H9 (cell line): Measurements from ENCODE around the gene FNIP1. TPM values are rescaled to one million over a fixed set of nuclear protein-coding genes. Genes with fewer than 3 reads are reported as not detected.

Source experiments
- DNase-seq: peaks from one replicate; pipeline ENCODE4 v3.0.0-alpha.2; 2017
- H2AFZ ChIP-seq: one replicate; pipeline ENCODE4 v1.6.1; 2013; ENCODE audit warnings: mild to moderate bottlenecking, low read length, control low read depth, moderate library complexity
- H2AK5ac ChIP-seq: 2 replicates; pipeline ENCODE4 v1.6.1; 2013; ENCODE audit warnings: low read length, control low read depth, mixed read lengths; ENCODE audit not compliant: insufficient read length
- H2BK120ac ChIP-seq: one replicate; pipeline ENCODE4 v1.6.1; 2013; ENCODE audit warnings: low read depth, mild to moderate bottlenecking, low read length, control low read depth, inconsistent platforms; ENCODE audit not compliant: poor library complexity, severe bottlenecking
- H2BK12ac ChIP-seq: 2 replicates; pipeline ENCODE4 v1.6.1; 2013; ENCODE audit warnings: low read length, control low read depth, mixed read lengths, low read depth; ENCODE audit not compliant: insufficient read length
- H2BK15ac ChIP-seq: 2 replicates; pipeline ENCODE4 v1.6.1; 2013; ENCODE audit warnings: low read depth, low read length, control low read depth
- H2BK20ac ChIP-seq: one replicate; pipeline ENCODE4 v1.6.1; 2013; ENCODE audit warnings: low read depth, mild to moderate bottlenecking, low read length, control low read depth, inconsistent platforms; ENCODE audit not compliant: poor library complexity, severe bottlenecking
- H2BK5ac ChIP-seq: 2 replicates; pipeline ENCODE4 v1.6.1; 2013; ENCODE audit warnings: low read length, control low read depth, mixed read lengths; ENCODE audit not compliant: insufficient read length
- H3K14ac ChIP-seq: 2 replicates; pipeline ENCODE4 v1.6.1; 2013; ENCODE audit warnings: low read length, control low read depth; ENCODE audit not compliant: insufficient read depth
- H3K18ac ChIP-seq: 2 replicates; pipeline ENCODE4 v1.6.1; 2013; ENCODE audit warnings: low read depth, mild to moderate bottlenecking, mixed read lengths, low read length, control low read depth; ENCODE audit not compliant: insufficient read length
- H3K23ac ChIP-seq: 2 replicates; pipeline ENCODE4 v1.6.1; 2013; ENCODE audit warnings: low read length, control low read depth, mixed read lengths, low read depth; ENCODE audit not compliant: insufficient read length
- H3K23me2 ChIP-seq: 2 replicates; pipeline ENCODE4 v1.6.1; 2013; ENCODE audit warnings: low read depth, mild to moderate bottlenecking, mixed read lengths, low read length, control low read depth; ENCODE audit not compliant: insufficient read length, poor library complexity, severe bottlenecking
- H3K27ac ChIP-seq: 2 replicates; pipeline ENCODE4 v1.5.1; 2013; ENCODE audit warnings: low read length, control low read depth, mixed read lengths, low read depth; ENCODE audit not compliant: insufficient read length
- H3K27me3 ChIP-seq: 2 replicates; pipeline ENCODE4 v1.6.1; 2013; ENCODE audit warnings: low read length, control low read depth, inconsistent platforms; ENCODE audit not compliant: insufficient read depth
- H3K4ac ChIP-seq: 2 replicates; pipeline ENCODE4 v1.6.1; 2013; ENCODE audit warnings: low read depth, mild to moderate bottlenecking, control low read depth, inconsistent platforms, low read length, moderate library complexity
- H3K4me1 ChIP-seq: 2 replicates; pipeline ENCODE4 v1.6.1; 2013; ENCODE audit warnings: low read length, control low read depth, inconsistent platforms; ENCODE audit not compliant: insufficient read depth
- H3K4me2 ChIP-seq: 2 replicates; pipeline ENCODE4 v1.6.1; 2013; ENCODE audit warnings: low read length, control low read depth, mixed read lengths; ENCODE audit not compliant: insufficient read length, insufficient read depth
- H3K56ac ChIP-seq: 2 replicates; pipeline ENCODE4 v1.6.1; 2013; ENCODE audit warnings: low read depth, mild to moderate bottlenecking, mixed read lengths, low read length, control low read depth; ENCODE audit not compliant: insufficient read length
- H3K79me1 ChIP-seq: 2 replicates; pipeline ENCODE4 v1.6.1; 2013; ENCODE audit warnings: low read depth, mild to moderate bottlenecking, moderate library complexity, low read length, control low read depth, inconsistent platforms; ENCODE audit not compliant: insufficient read depth, poor library complexity, severe bottlenecking
- H3K79me2 ChIP-seq: 2 replicates; pipeline ENCODE4 v1.6.1; 2013; ENCODE audit warnings: low read length, control low read depth, inconsistent platforms; ENCODE audit not compliant: insufficient read depth
- H3K9ac ChIP-seq: 2 replicates; pipeline ENCODE4 v1.6.1; 2013; ENCODE audit warnings: low read length, control low read depth, mixed read lengths; ENCODE audit not compliant: insufficient read length; ENCODE audit errors: extremely low read depth
- H3K9me3 ChIP-seq: one replicate; pipeline ENCODE4 v1.6.1; 2013; ENCODE audit warnings: low read depth, low read length, inconsistent platforms; ENCODE audit not compliant: control insufficient read depth
- H3T11ph ChIP-seq: one replicate; pipeline ENCODE4 v1.6.1; 2013; ENCODE audit warnings: mild to moderate bottlenecking, low read length, control low read depth, inconsistent platforms
- H4K20me1 ChIP-seq: one replicate; pipeline ENCODE4 v1.6.1; 2013; ENCODE audit not compliant: control insufficient read depth, insufficient read length, insufficient read depth
- H4K5ac ChIP-seq: 2 replicates; pipeline ENCODE4 v1.6.1; 2013; ENCODE audit warnings: low read depth, mild to moderate bottlenecking, mixed read lengths, low read length, control low read depth; ENCODE audit not compliant: insufficient read length
- H4K8ac ChIP-seq: replicated peaks from 2 replicates; pipeline ENCODE4 v1.6.1; 2013; ENCODE audit warnings: low read length, control low read depth, mixed read lengths, low read depth; ENCODE audit not compliant: insufficient read length
- H4K91ac ChIP-seq: 2 replicates; pipeline ENCODE4 v1.6.1; 2013; ENCODE audit warnings: low read depth, mild to moderate bottlenecking, moderate library complexity, mixed read lengths, low read length, control low read depth; ENCODE audit not compliant: insufficient read length
- H3K27ac Mint-ChIP-seq, 3 experiments: 2 replicates in 2 of 3; 3 replicates in 1 of 3; pipeline ENCODE4 v1.8.0; 2020 to 2021; ENCODE audit warnings: mixed read lengths in 3 of 3, mild to moderate bottlenecking in 1 of 3, moderate library complexity in 1 of 3
- H3K27me3 Mint-ChIP-seq: 2 replicates; pipeline ENCODE4 v1.8.0; 2021; ENCODE audit warnings: low read depth, mild to moderate bottlenecking, moderate library complexity, mixed read lengths
- H3K36me3 Mint-ChIP-seq, 3 experiments: 2 replicates in 2 of 3; 3 replicates in 1 of 3; pipeline ENCODE4 v1.8.0; 2020 to 2021; ENCODE audit warnings: low read depth in 3 of 3, mixed read lengths in 3 of 3; ENCODE audit not compliant: insufficient read depth in 1 of 3
- H3K4me1 Mint-ChIP-seq, 2 experiments: 2 replicates each; pipeline ENCODE4 v1.8.0; 2020; ENCODE audit warnings: mixed read lengths in 2 of 2
- H3K4me3 Mint-ChIP-seq, 2 experiments: 2 replicates in 1 of 2; 3 replicates in 1 of 2; pipeline ENCODE4 v1.8.0; 2020 to 2021; ENCODE audit warnings: mild to moderate bottlenecking in 2 of 2, mixed read lengths in 2 of 2, moderate library complexity in 1 of 2
- H3K9me3 Mint-ChIP-seq, 2 experiments: 2 replicates in 1 of 2; 3 replicates in 1 of 2; pipeline ENCODE4 v1.8.0; 2020; ENCODE audit warnings: mild to moderate bottlenecking in 2 of 2, mixed read lengths in 2 of 2, moderate library complexity in 1 of 2
- CTCF ChIP-seq: fragments of 200-600 bp; sonication (generic); conservative IDR thresholded peaks from 3 replicates; pipeline ENCODE4 v1.8.0; 2021; ENCODE audit warnings: antibody characterized with exemption, mild to moderate bottlenecking
- WGBS: extraction: QIAGEN DNeasy Blood & Tissue Kit; methylation state at CpG from one replicate; pipeline ENCODE4 v1.1.7; 2013; ENCODE audit warnings: missing lambda C conversion rate, low lambda C conversion rate, mixed read lengths; ENCODE audit not compliant: insufficient read length; ENCODE audit errors: extremely low coverage; 5-methylcytosine and 5-hydroxymethylcytosine counted together
- total RNA-seq: library from RNA; stranded (reverse); gene quantifications from 2 replicates; pipeline ENCODE4 v1.2.1, GENCODE V29; 2021

The FNIP1 gene
- total RNA-seq, 1 experiment from 2014 or later, result 13.4 TPM

GRCh38 chr5:131774652-131775367 lies 22.0 kb downstream of the FNIP1 start:
- H3K4me3 Mint-ChIP-seq, result no peak overlapping the region
- H2BK20ac ChIP-seq, result no peak overlapping the region
- H3K9me3 ChIP-seq, result no peaks in the 10 kb centered on the region
- H3K27ac ChIP-seq, result no peak overlapping the region
- H3K23me2 ChIP-seq, result no peaks in the 10 kb centered on the region
- no peak overlapping the region for H3K18ac ChIP-seq
- no peaks in the 10 kb centered on the region; the same call in 1 of the 2 replicates for H3K79me2 ChIP-seq
- H3K23ac ChIP-seq, result no peak overlapping the region
- H3K9me3 Mint-ChIP-seq, result no peaks in the 10 kb centered on the region
- no peak overlapping the region for H2BK5ac ChIP-seq
- H3K27ac Mint-ChIP-seq, result no peak overlapping the region
- WGBS, result no CpG with 5 or more reads among the region's 4 CpGs
- no peak overlapping the region for H3K56ac ChIP-seq
- H2BK15ac ChIP-seq, result no peak overlapping the region
- H3K27me3 ChIP-seq, result no peaks in the 10 kb centered on the region
- no peak overlapping the region for H4K8ac ChIP-seq
- no peak overlapping the region for H4K91ac ChIP-seq
- H3K27me3 Mint-ChIP-seq, result no peaks in the 10 kb centered on the region
- no peak overlapping the region for H4K5ac ChIP-seq
- H3K36me3 Mint-ChIP-seq, result no peaks in the 10 kb centered on the region; a peak in 1 of 7 replicates
- no peak overlapping the region for H2AFZ ChIP-seq
- no peaks in the 10 kb centered on the region for H3K4me1 ChIP-seq
- H3K4me1 Mint-ChIP-seq, result peaks cover 3% of the 10 kb centered on the region in 2 experiments; a peak in 3 of 4 replicates
- no peak overlapping the region for H2BK12ac ChIP-seq
- no peak for DNase-seq
- H4K20me1 ChIP-seq, result no peaks in the 10 kb centered on the region
- no peak overlapping the region for H3T11ph ChIP-seq
- no peak overlapping the region for H3K9ac ChIP-seq
- H3K4ac ChIP-seq, result no peak overlapping the region
- no peak overlapping the region for H2BK120ac ChIP-seq
- H2AK5ac ChIP-seq, result no peak overlapping the region
- H3K79me1 ChIP-seq, result peaks cover 3% of the 10 kb centered on the region
- no peak for TF ChIP-seq CTCF
- no peak overlapping the region for H3K4me2 ChIP-seq
- no peak overlapping the region for H3K14ac ChIP-seq
